GM19372 (cell line): ENCODE results near the gene ZNF787.

Experiments
- ATAC-seq: cut with Tn5 transposase; IDR thresholded peaks from one replicate; pipeline ENCODE4 v1.9.1; 2021; ENCODE audit warnings: mild to moderate bottlenecking, low read depth, moderate library complexity; ENCODE audit not compliant: unreplicated experiment

The ZNF787 gene

GRCh38 chr19:56144831-56145230 lies 23.7 kb upstream of the ZNF787 start:
- ATAC-seq: no peak

- ATAC-seq: no peak
These were observed 23.3 kb upstream of the ZNF787 start for GRCh38 chr19:56144376-56144775.

- ATAC-seq: no peak
These were observed 21.9 kb upstream of the ZNF787 start for GRCh38 chr19:56142897-56143434.

- no peak for ATAC-seq
These were observed 21.1 kb upstream of the ZNF787 start for GRCh38 chr19:56142087-56142787.

- ATAC-seq: no peak
These were observed 20.4 kb upstream of the ZNF787 start for GRCh38 chr19:56141417-56141993.

DNA sequence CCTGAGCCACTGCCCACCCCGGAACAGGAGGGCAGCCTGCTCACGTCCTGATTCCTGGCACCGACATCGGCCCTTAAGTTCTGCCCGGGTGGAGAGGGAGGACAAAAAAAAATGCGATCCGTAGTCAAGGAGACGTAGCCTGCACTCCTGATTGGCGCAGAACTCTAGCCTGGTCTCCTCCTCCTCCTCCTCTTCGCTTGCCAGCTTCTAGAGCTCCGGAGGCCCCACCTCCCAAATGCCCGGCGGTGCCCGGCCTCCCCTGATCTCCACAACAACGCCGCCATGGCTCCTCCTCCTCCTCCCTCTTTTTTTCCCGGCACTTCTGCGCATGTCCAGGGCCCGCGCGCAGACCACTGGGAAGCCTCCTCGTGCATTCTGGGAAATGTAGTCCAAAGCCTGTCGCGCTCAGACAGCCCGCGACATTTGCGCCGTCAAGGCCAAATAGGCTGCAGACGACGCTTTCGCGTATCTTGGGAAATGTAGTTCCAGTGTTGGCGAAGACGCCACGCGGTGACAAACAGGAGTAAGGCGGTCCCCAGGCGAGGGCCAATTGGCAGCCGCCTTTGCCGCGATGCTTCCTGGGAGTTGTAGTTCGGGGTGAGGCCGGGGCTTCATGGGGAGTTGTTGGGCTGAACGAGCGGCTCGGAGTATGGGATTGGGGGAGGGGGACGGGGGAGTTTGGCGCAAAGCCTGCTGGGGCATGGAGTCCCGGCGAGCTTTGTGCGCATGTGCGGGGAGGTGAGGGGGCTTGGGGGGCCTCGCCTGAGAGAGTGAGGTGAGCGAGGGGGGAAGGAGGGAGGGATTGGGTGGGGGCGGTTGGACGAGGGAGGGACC lies 19.7 kb upstream of the ZNF787 start, which contains the start of gene ZNF444:
TSS of gene ZNF444 (plus strand) at position 705 of the 834 bp plus-strand sequence. CDS start 5,625 bp downstream, outside the sequence.
- ATAC-seq: peak; percentile 85

GRCh38 chr19:56139847-56140582 lies 18.9 kb upstream of the ZNF787 start:
- ATAC-seq: no peak

- no peak for ATAC-seq
These were observed 17.0 kb upstream of the ZNF787 start for GRCh38 chr19:56138069-56138468.

DNA sequence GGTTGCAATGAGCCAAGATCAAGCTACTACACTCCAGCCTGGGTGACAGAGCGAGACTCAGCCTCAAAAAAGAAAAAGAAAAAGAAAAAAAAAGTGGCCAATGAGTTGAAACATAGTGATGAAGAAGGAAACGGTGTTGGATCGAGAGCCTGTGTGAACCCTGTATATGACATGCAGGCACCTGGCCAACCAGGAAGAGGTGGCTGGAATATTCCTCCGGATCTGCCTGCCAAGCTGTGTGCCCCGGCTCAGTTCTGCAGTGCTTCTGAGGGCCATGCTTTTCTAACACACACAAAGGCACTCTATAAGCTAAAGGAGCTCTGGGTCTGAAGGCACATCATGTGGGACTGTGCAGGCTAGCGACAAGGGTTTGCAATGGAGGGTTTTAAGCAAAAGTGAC lies 16.3 kb upstream of the ZNF787 start:
- no peak for ATAC-seq

DNA sequence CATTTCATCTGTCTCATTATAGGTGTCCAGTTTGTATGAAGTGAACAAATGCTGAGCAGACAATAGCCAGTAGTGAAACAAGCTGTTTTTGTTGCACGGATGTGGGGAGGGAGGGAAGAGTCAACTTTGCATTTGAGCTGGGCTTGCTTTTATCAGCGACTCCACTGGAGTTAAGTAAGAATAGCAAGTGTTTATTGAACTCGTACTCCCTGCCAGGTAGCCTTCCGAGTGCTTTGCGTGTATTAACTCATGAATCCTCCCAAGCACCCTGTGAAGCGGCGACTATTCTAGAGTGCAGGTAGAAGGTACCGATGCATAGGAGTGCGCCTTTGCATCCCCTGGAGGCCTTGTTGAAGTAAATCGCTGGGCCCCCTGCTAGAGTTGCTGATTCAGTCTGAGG lies 15.3 kb upstream of the ZNF787 start:
- no peak for ATAC-seq

- ATAC-seq: no peak
These were observed 13.5 kb upstream of the ZNF787 start for GRCh38 chr19:56134654-56134921.

DNA sequence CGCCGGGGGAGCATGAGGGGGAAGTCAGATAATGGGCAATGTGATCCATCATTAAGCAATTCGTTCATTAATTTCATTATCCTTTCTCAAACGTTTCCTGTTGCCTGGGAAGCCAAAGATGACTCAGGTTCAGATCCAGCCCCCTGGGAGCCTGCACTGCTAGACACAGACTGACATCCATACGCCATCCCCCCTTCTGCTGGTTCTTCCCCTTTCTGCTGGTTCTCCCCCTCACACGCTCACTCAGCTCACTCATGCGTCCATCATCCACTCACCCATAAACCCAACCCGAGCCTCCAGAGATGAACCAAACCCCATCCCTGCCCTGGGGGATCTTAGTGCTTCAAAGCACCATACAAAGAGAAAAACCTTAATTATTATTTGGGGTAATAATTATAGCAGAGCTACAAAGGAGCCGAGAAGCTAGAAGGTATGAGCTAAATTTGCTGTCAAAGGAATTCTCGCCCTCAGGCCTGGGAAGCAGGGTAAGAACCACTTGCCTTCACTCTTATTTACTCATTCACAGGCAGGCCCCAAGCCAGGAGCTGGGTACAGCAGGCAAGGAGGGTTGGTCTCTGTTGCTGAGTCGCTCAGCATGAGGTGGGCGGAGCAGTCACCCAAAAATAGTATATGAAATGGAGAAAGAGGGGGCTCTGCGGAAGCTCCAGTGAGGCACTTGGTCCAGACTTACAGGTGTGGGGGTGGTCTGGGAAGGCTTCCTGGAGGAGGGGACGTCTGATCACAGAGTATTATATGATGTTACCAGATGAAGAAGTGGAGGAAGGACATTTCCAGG lies 13.0 kb upstream of the ZNF787 start:
- ATAC-seq: no peak

DNA sequence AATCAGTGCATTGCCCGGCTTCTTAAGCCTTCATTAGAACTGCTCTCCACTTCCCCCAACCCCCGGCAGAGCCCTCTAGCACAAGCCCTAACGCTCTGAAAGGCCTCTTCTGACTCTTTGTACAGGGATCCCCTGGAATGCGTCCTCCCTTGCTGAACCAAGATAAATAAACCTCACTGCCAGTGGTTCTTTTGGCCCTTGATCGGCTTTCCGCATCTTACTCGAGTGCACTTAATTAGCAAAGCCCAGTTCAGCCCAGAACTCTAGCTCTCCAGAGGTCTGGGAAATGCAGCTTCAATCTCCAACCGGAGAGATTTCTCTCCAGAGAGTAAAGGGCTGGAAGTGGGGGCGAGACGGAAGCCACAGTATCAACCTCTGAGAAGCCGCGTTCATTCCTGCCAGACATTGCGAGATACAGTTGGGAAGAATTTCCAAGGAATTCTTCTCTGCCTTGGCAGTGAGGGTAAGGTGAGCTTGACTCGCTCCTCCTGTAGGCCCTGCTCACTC lies 11.3 kb upstream of the ZNF787 start:
- no peak for ATAC-seq

DNA sequence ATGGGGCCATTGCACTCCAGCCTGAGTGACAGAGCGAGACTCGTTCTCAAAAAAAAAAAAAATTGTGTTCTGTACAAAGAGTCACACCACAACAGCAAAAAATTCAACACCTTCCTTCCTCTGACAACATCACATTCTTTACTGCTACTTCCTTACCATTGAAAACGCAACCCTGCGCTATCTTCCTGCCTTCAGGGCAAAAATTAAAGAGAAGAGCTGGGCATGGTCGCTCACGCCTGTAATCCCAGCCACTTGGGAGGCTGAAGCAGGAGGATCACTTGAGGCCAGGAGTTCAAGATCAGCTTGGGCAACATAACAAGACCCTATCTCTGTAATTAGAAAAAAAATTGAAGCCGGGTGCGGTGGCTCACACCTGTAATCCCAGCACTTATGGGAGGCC lies 10.6 kb upstream of the ZNF787 start:
- no peak for ATAC-seq

- no peak for ATAC-seq
These were observed 8.9 kb upstream of the ZNF787 start for GRCh38 chr19:56130006-56130405.

DNA sequence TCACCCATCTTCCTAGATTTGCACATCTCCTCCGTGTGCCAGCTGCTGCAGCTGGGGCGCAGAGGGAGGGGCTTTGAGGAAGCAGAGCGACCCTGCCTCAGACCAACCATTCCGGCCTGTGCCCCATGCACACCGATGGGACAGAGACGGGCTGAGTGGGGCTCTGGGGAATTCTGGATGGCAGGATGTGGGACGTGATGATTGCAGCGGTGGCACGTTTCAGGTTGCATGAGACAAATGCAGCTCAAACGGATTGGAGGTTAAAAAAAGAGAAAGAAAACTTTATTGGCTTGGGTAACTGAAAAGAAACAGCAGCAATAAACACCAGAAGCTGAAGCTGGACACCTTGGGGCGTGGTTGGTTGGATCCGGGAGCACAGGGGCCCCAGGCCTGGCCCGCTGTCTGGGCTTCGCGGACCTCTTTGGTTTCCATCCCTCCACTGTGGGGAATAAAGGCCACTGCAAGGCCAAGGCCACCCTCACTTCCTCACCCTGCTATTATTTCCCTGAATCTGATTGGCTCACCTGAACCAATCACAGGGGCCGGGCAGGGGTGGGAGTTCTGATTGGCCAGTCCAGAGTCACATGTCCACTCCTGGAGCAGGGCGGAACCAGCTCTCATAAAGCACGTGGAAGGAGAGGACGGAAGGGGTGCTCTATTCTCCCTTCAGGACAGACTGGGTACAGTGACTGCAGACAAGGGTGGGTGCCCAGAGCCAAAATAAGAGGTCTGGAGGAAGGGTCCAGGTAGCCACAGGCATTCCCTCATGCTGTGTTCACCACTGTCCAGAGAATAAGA lies 6.1 kb upstream of the ZNF787 start:
- ATAC-seq: no peak

DNA sequence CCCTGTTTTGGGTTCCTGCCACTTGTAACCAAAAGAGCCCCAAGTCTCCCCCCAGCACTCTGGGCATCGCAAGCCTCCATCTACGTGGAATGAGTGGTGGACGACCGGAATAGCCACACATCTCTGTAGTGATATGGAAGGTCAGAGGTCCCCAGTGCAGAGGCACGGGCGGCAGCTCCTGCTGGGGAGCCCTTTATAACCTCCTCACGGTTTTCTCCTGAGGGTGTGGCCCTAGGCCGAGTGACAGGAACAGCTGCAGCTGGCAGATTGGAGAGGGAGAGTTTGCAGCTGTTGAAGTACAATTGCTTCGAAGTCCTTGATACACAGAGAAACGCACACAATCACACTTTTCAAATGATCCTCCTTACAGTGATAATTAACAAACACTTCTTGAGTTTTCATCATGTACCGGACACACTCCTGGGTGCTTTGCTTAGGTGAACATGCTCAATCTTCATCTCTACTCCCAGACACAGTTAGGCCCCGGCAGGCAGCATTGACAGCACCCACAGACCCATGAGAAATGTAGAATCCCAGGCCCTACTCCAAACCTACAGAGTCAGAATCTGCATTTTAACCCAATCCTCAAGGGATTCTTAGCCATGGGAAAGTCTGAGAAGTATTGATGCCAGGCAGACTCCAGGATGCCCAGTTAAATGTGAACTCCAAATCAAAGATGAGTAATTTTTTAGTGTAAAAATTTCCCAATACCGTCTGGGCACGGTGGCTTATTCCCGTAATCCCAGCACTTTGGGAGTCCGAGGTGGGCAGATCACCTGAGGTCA lies 4.9 kb upstream of the ZNF787 start:
- no peak for ATAC-seq

DNA sequence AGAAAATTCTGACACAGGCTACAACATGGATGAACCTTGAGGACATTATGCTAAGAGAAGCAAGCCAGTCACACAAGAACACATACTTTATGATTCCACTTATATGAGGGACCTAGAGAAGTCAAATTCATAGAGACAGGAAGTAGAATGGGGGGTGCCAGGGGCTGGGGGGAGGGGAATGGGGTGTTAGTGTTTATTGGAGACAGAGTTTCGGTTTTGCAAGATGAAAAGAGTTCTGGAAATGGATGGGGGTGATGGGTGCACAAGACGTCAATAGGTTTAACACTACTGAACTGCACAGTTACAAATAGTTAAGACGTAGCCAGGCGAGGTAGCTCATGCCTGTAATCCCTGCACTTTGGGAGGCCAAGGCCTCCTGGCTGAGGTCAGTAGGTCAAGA lies 3.5 kb upstream of the ZNF787 start:
- no peak for ATAC-seq
